Right ventricle myocardium superior (tissue), 1 donor: ENCODE results near the gene PCDH9. TPM values are rescaled to one million over a fixed set of nuclear protein-coding genes. Genes with fewer than 3 reads are reported as not detected.

Source experiments
- ATAC-seq: fragments of 200-7000 bp; cut with Tn5 transposase; one replicate; pipeline ENCODE4 v1.9.1; 2020; ENCODE audit warnings: mild to moderate bottlenecking; ENCODE audit not compliant: poor library complexity
- DNase-seq: peaks from one replicate; pipeline ENCODE4 v3.0.0-alpha.2; 2020
- intact Hi-C: fragments of 100-400 bp; cut with DNase I; formaldehyde crosslinking; loops from one replicate; pipeline ENCODE4 v1.11.2; 2022
- total RNA-seq: library from RNA; stranded (reverse); fragmentation: NEBNext Ultra II Directional; extraction: Animal tissue kit (Norgen Biotek cat#: 25700); gene quantifications from one replicate; pipeline ENCODE4 v1.2.1, GENCODE V29; 2021
- donor health status: DM: no; HTN: yes; CAD: no; lungs with severe emphysema.

PCDH9 gene
- total RNA-seq, 1 donor from 2014 or later, result 10.0 TPM

DNA sequence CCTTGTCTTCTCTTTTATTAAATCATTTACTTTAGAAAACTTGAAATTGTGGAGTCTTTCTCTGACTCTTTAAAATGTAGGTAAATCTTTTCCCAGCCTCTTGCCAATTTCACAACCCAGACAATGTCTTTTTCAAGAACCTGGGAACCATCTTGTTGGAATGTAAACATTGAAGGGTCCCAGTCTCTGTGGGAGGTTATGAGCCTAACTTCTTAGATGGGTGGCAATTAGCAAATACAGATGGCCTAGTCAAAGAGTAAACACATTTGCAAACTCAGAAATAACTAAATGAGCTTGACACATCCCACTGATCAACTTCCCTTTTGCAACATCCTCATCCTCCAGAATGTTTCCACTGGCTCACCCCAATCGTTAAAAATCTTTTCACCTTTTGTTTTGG, 721.0 kb downstream of the PCDH9 start:
- intact Hi-C loops, result no loop called here
- no peak for ATAC-seq
- no peak for DNase-seq

DNA sequence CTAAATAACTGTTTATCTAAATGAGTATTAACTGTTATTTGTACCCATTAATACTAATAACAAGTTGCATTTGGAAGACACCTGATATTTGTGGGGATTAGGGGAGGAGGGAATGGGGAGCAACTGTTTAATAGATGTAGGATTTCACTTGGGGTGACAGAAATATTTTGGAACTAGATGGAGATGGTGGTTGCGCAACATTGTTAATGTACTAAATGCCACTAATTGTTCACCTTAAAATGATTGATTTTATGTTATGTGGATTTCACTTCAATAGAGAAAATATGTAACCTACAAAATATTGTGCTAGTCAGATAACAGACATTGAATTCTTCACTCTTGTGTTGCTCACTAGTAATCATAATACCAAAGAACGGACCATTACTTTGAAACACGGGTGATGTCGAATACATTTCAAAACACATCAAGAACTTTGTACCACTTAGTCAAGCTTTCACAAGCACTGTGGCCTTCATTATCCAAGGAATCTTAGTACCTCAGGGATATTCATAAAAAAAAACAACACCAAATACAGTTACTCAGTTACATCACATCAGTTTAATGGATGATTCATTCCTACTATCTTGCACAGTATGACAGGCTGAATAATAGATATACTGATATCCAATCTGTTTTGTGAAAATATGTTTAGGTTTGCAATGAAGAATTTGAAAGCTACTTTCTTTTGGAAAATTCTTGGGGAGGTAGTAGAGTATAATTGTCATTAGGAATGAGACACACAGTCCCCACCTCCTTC, 721.8 kb downstream of the PCDH9 start:
- ATAC-seq (no peak), DNase-seq (no peak)
- intact Hi-C loops, result no loop called here

DNA sequence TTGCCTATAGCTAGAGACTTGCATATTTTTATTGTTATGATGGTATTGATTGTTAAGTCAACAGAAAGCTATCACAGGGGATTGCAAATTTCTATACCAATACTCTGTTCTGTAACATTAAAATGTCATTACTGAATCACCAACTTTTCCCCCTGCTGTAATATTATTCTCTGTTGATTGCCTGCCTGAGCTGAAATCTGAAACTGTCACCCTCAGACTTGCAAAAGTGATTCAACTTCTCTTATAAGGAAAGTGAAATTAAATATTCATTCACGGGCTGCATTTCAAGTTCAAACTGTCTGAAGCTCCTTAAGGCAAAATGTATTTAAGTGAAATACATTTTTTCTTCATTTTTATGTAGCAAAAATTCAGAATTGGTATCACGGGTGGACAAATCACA, 723.2 kb downstream of the PCDH9 start:
- ATAC-seq, result no peak
- intact Hi-C loops, result no loop called here
- no peak for DNase-seq

DNA sequence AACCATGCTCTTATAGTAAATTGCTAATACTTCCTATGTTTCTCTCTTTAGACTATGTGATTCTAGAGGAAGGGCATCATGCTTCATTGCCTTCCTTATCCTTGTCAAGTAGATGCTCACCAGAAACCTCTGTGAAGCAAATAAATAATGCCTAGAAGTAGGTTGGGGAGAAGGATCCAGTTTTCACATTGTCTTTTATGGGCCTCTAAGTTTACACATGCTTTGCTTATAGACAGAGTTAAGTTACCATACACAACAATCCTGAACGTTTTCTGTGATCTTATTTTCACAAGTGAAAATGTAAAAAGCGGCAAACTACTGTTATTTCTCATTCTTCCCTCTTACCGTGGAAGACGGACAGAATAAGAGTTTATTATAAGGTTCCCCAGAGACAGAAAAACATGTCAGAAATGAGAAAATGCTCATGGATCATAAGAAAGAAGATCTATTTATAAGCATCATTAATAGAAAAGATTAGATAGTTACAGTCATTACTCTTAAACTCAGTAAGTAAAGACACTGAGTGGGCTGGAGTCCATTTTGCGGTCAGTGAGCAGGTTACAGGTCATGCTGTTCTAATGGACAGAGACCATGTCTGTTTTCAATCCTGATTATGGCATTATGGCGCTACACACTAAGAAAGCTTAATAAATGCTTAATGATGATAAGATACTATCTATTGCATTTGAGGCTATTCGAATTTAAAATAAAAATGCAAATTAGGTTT, 723.9 kb downstream of the PCDH9 start:
- intact Hi-C loops, result no loop called here
- no peak for ATAC-seq
- no peak for DNase-seq

DNA sequence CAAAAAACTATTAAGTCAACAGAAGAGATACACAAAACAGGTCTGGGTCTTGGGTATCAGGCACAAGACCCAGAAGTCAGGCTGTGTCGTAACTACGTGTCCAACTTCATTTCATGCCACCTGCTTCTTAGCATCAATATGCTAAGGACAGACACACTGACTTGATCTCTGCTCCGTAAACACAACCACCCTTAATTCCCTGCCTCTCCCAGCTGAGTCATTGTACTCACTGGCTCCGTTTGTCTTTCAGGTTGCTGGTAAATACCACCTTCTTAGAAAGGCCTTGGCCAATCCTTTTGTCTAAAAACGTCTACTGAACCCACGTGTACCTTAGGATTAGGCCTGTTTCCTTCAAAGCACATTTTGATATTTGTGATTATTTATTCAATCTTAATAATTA, 726.2 kb downstream of the PCDH9 start:
- no peak for DNase-seq
- no peak for ATAC-seq
- intact Hi-C loops, result no loop called here

- intact Hi-C loops, result no loop called here
- ATAC-seq (no peak), DNase-seq (no peak)
Measured at GRCh38 chr13:66501181-66501580, 729.0 kb downstream of the PCDH9 start.

- no peak for ATAC-seq
- intact Hi-C loops, result no loop called here
Measured at GRCh38 chr13:66492479-66492878, 737.7 kb downstream of the PCDH9 start.

GRCh38 chr13:66491251-66491650, 738.9 kb downstream of the PCDH9 start:
- DNase-seq (no peak), ATAC-seq (no peak)
- intact Hi-C loops, result no loop called here

More at GRCh38 chr13:66492479-66492878, 737.7 kb downstream of the PCDH9 start:
- DNase-seq, result no peak

DNA sequence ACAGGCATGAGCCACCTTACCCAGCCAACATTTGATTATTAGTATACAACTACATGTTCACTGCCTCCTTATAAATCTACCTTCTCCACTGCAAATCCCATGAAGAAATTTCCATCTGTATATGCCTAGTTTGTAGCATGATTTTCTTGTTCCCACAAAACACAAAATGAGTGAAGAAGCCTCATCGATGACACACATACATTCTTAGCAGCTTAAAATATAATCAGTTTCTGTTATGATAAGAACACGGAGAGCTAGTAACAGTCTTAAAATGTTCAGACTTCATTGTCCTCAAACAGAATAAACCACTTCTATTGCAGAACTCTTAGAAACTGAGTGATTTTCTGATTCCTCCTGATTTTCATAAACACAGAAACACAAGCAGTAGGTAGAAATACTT, 740.5 kb downstream of the PCDH9 start:
- intact Hi-C loops, result no loop called here
- DNase-seq (no peak), ATAC-seq (no peak)

GRCh38 chr13:66489172-66489571, 741.0 kb downstream of the PCDH9 start:
- DNase-seq, result no peak
- intact Hi-C loops, result no loop called here
- no peak for ATAC-seq

DNA sequence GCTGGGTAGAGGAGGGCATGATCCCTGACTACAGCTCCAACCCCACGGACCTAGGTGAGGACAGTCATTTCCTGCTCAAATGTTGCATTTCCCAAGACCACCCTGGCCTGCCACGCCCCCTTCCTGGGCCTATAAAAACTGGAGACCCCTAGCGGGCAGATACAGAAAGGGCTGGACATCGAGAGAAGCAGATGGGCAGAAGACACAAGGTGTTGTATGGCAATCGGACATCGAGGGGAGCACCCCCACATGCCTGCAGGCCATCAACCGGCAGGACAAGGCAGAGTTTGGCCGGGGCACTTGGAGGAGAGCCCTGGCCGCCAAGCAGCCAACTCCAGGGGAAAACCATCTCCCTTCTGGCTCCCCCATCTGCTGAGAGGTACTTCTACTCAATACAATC, 746.4 kb downstream of the PCDH9 start:
- no peak for DNase-seq
- intact Hi-C loops, result no loop called here
- no peak for ATAC-seq

GRCh38 chr13:66482836-66483235, 747.3 kb downstream of the PCDH9 start:
- ATAC-seq (no peak), DNase-seq (no peak)
- intact Hi-C loops, result no loop called here

GRCh38 chr13:66477816-66478215, 752.3 kb downstream of the PCDH9 start:
- ATAC-seq (no peak), DNase-seq (no peak)
- intact Hi-C loops, result no loop called here

GRCh38 chr13:66475061-66475460, 755.1 kb downstream of the PCDH9 start:
- ATAC-seq, result no peak
- intact Hi-C loops, result no loop called here

DNA sequence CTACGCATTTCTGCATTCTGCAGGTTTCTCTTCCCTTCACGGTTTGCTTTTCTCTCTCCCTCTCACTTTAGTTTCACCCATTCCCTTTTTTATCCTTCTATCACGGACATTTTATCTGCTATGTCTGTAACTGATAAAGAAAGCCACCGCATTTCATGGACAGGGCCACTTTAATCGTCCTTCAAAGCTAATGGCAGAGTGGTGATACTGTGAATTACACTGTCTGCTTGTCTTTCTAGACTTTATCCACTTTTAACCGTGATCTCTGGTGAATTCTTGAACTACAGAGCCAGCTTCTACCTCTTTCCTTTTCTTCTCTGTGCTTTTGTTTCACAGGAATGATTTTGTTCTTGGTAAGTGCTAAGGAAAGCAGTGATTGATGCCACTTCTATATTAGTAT, 760.4 kb downstream of the PCDH9 start:
- intact Hi-C loops, result no loop called here
- no peak for DNase-seq
- no peak for ATAC-seq

More at GRCh38 chr13:66475061-66475460, 755.1 kb downstream of the PCDH9 start:
- DNase-seq, result no peak

DNA sequence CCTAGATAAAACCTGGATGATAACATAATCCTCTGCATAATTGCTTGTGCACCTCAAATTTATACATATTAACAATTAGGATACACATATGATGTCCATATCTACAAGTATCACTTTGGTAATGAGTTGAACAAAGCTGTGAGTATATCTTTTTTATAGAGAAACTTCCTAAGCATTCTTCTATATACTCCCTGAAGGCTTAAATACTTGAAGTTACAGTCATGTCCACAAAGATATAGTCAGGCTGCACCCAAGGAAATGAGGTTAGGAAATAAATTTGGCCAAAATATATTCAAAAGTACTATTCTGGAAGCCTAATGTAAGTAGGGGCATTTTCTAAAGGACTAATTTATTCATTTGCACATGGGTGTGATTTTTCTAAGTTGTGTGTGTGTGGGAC, 761.5 kb downstream of the PCDH9 start:
- no peak for DNase-seq
- no peak for ATAC-seq
- intact Hi-C loops, result no loop called here

- intact Hi-C loops, result no loop called here
- no peak for ATAC-seq
Measured at GRCh38 chr13:66462187-66462586, 767.9 kb downstream of the PCDH9 start.

DNA sequence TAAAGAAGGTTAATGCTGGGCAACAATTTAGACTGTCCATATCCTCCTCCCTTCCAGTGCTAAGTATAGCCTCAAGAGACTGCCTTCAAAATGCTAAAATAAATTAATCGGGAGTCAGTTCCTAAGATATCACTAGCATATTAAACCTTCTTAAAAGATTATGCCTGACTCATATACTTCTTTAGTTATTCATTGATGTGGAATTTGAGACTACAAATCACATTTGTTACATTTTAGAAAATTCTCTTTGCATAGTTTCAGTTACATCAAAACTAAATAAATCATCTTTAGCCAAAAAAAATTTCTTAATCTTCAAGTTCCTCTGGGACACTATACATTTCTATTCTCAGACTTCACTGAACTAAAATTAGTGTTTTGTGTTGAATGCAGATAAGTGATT, 769.1 kb downstream of the PCDH9 start:
- intact Hi-C loops, result no loop called here
- DNase-seq, result no peak
- no peak for ATAC-seq

More at GRCh38 chr13:66462187-66462586, 767.9 kb downstream of the PCDH9 start:
- no peak for DNase-seq

DNA sequence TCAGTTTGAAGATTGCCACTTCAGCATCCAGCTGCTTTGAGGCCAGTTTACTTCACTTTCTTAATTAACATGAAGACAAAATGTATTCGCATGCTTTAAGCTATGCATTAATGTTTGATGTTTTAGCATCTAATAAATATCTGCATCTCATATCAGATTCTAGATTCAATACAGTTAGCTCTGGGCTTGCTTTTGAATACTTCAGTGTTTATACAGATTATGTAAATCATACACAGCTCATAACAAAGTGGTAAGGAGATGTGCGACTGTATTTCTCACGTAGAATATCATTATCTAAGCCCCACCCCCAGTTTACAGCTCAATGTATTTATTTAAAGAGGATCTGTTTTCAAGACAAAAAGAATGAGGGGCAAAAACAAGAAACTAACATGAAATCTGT, 770.5 kb downstream of the PCDH9 start:
- DNase-seq (no peak), ATAC-seq (no peak)
- intact Hi-C loops, result no loop called here

DNA sequence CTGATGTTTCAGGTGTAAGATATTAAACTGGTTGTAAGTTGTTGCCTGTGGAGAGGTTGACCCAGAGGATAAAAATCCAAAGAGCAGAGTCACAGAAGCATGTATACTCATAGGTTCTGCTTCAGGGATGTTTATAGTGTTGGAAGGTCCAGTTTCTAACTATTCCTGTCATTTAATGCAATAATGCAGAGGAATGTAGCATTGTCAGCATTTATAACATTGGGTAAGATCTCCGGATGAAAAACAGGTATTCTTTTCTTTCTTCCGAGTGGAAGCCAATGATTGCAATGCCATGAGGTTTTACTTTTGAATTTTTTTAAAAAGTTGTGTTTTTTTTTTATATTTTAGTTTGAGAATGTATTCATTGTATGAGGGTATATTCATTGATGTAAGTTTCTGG, 771.0 kb downstream of the PCDH9 start:
- intact Hi-C loops, result no loop called here
- ATAC-seq, result no peak
- no peak for DNase-seq
